ENCODE data around the gene CLEC19A. TPM values are rescaled to one million over a fixed set of nuclear protein-coding genes. Genes with fewer than 3 reads are reported as not detected.
A peak's percentile ranks its signal among the peaks of the same experiment; 100 is the strongest.

The CLEC19A gene
- polyA plus RNA-seq (ENCODE audit: insufficient read length in 4 of 4): under 1 TPM in 2 of 4 donors, not detected in 2; 0.16 to 0.24 TPM

- DNase-seq (ENCODE audit: low read depth in 4 of 4, low spot score in 2 of 4): no peak
Measured at GRCh38 chr16:19285431-19285830, at the start of gene CLEC19A. Gene CLEC19A (plus strand): TSS chr16:19285731. CDS start chr16:19285852, 121 bp downstream.

DNA sequence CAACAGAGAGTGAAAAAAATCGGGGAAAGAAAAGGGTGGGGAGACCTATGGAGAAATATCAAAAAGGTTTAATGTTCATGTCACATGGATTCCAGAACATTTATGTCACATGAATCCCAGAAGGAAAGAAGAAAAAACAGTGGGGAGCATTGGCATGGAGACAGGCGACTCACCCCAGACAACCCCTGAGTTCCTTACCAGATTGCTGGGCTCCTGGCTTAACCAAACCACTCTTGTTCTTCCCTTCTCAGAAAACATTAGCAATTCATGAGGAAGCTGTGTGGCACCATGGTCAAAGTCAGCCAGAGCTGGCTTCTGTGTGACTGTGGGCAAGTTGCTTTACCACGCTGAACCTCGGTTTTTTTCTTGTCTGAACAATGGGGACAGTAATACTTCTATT is 49.6 kb upstream of the CLEC19A start:
- DNase-seq (ENCODE audit: low read depth in 4 of 4, low spot score in 2 of 4): no peak

DNA sequence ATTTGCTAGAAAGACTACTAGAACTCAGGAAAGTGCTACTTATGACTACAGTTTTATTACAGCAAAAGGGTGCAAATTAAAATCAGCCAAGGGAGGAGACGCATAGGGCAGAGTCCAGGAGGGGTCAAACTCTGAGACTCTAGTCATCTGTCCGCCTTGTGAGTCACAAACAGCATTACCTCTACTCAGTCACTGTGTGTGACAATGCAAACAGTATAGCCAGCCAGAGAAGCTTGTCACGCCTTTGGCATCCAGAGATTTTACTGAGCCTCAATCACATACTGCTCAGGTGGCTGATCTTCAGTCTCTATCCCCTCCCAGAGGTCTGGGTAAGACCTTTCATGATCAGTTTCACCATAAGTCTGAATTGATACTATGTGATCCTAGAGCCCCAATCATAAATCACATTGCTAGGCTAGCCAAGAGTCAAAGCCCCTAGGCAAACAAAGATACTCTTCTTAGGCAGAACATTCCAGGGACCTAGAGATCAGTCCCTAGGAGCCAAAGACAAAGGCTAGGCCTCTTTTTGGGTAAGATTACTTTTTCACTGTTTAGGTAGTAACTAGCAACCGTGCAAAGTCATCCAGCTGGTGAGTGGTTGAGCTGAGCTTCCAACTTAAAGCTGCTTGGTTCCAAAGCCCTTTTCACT is 48.8 kb upstream of the CLEC19A start:
- DNase-seq (ENCODE audit: low read depth in 4 of 4, low spot score in 2 of 4): no peak

- DNase-seq (ENCODE audit: low read depth in 4 of 4, low spot score in 2 of 4): no peak
Measured at GRCh38 chr16:19238406-19238805, 47.1 kb upstream of the CLEC19A start.

DNA sequence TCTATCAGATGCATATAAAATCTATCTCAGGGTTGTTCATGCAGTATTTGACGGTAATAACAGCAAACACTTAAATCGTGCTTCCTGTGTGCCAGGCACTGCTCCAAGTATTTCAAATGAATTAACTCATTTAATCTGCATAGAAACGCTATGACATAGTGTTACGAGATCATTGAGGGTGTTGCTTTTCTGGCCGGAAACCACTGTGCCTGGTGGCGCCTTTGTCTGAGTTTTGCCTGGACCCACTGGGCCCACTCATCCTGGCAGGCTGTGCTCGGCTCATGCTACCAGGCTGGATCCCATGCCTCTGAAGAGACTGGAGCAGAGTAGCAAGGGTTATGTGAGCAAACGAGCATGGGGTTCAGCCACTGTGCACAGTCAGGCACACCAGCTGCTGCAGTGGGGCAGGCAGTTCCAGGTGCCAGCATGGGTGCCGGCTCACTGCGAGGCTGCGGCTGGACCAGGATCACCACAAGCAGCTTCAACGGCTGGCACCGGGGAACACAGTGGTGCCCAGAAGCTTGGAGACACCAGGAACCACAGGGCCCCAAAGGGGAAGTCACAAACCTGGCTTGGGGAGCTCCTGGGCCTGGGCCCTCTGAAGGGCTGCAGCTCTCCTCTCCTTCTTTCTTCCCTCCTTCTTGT is 45.9 kb upstream of the CLEC19A start:
- no peak for DNase-seq (ENCODE audit: low read depth in 4 of 4, low spot score in 2 of 4)

DNA sequence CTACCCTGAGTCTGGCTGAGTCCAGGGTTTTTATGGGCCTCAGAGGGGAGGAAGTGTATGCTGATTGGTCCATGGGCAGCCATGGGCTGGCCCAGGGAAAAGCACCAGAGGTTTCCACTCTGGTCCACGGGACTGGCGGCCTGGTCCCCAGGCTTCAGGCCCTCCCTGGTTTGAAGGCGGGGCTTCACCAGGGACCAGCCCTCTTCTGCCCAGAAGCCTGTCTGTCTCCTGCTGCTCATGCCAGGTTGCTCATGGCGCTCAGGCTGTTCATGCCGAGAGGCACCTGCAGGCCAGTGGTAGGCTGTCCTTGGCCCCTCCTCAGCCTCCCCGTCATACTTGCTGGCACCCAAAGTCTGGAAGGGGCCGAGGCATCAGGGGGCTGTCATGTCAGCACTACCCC is 45.0 kb upstream of the CLEC19A start:
- DNase-seq (ENCODE audit: low read depth in 4 of 4, low spot score in 2 of 4): no peak

- no peak for DNase-seq (ENCODE audit: low read depth in 4 of 4, low spot score in 2 of 4)
Measured at GRCh38 chr16:19241512-19241911, 44.0 kb upstream of the CLEC19A start.

DNA sequence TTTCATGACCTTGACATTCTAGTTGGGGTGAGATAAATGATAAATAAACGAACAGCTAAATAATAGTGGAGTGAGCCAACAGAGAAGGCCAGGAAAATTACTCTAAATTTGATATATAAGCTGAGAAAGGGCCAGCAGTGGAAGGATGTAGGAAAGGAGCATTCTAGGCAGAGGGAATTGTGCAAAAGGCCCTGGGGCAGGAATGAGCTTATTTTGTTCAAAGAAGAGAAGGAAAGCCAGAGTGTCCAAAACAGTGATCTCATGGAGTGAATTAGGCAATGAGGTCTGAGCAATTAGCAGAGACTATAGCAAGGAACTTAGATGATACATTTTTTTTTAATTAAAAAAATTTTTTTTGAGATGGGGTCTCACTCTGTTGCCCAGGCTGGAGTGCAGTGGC is 43.3 kb upstream of the CLEC19A start:
- DNase-seq (ENCODE audit: low read depth in 4 of 4, low spot score in 2 of 4): no peak

- no peak for DNase-seq (ENCODE audit: low read depth in 4 of 4, low spot score in 2 of 4)
Measured at GRCh38 chr16:19242987-19243575, 42.5 kb upstream of the CLEC19A start.

DNA sequence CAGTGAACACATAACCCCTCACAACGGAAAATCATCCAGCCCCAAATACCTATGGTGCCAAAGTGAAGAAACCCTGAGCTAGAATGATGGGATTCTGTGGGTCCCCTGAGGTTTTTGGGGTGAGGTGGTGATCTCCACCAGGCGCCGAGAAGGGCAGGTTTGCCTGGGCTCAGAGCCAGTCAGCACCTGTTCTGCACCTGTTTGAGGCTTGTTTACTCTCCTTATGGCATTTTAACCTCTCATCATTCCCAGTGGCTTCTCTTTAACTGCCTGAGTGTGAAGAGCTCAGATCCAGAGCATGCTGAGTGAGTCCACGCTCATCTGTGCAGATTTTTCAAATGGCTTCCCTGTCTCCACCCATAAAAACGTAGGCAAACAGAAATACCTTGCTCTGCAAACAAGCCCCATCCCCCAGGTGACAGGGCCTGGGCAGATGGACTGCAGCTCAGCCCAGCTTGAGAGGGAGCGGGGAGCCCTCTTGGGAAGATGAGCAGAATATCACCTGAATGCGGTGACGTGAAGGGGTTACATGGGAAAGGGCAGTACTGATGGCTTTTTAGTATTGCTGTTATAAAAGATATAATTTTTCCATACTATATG is 40.1 kb upstream of the CLEC19A start:
- DNase-seq (ENCODE audit: low read depth in 4 of 4, low spot score in 2 of 4): no peak

GRCh38 chr16:19252904-19253303 is 32.6 kb upstream of the CLEC19A start:
- DNase-seq (ENCODE audit: low read depth in 4 of 4, low spot score in 2 of 4): no peak

GRCh38 chr16:19254611-19255010 is 30.9 kb upstream of the CLEC19A start:
- no peak for DNase-seq (ENCODE audit: low read depth in 4 of 4, low spot score in 2 of 4)

- no peak for DNase-seq (ENCODE audit: low read depth in 4 of 4, low spot score in 2 of 4)
Measured at GRCh38 chr16:19264123-19264673, 21.3 kb upstream of the CLEC19A start.

GRCh38 chr16:19265380-19265930 is 20.1 kb upstream of the CLEC19A start:
- no peak for DNase-seq (ENCODE audit: low read depth in 4 of 4, low spot score in 2 of 4)

GRCh38 chr16:19266774-19267173 is 18.8 kb upstream of the CLEC19A start:
- no peak for DNase-seq (ENCODE audit: low read depth in 4 of 4, low spot score in 2 of 4)

DNA sequence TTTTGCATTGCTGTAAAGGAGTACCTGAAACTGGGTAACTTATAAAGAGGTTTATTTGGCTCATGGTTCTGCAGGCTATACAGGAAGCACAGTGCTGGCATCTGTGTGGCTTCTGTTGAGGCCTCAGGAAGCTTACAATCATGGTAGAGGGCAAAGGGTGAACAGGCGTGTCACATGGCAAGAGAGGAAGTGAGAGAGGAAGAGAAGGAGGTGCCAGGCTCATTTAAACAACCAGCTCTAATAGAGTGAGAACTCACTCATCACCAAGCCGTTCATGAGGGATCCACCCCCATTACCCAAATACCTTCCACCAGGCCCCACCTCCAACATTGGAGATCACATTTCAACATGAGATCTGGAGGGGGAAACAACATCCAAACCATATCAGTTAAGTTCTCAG is 16.4 kb upstream of the CLEC19A start:
- DNase-seq (ENCODE audit: low read depth in 4 of 4, low spot score in 2 of 4): no peak

GRCh38 chr16:19274165-19274797 is 11.2 kb upstream of the CLEC19A start:
- DNase-seq (ENCODE audit: low read depth in 4 of 4, low spot score in 2 of 4): no peak

DNA sequence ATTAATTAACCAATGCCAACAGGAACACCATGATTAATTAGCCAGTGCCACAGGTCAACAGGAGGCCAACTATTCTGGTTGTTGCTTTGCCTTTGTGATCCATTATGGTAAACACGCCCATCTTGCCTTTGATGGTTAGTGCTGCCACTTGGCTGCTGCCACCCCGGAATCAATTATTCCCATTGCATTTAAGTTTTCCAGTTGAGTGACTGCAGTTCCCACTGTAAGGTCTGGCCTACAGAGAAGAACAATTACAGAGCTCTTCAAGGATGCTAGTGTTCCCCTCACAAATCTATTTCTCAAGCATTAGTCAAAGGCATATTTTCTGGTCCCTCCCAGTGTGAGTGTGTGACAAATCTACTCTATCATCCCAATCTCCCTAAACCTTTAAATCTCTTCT is 7.1 kb upstream of the CLEC19A start:
- no peak for DNase-seq (ENCODE audit: low read depth in 4 of 4, low spot score in 2 of 4)

- DNase-seq (ENCODE audit: low read depth in 4 of 4, low spot score in 2 of 4): peak in 1 of 4 donors; percentile 20
Measured at GRCh38 chr16:19281246-19281645, 4.3 kb upstream of the CLEC19A start.

GRCh38 chr16:19282101-19282500 is 3.4 kb upstream of the CLEC19A start:
- no peak for DNase-seq (ENCODE audit: low read depth in 4 of 4, low spot score in 2 of 4)

DNA sequence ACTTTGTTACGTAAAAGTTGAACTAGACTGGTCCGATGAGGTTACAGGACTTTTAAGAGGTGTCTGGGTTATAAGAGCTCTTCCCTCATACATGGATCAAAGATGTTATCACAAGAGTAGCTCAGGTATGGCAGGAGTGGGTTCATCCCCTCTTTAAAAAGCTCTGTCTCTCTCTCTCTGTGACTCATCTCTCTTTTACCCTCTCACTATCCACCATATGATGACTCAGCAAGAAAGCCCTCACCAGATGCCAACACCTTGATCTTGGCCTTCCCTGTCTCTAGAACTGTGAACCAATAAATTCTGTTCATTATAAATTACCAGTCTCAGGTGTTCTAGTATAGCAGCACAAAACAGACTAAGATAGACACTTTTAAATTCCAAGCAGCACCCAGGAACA is 1.9 kb upstream of the CLEC19A start:
- no peak for DNase-seq (ENCODE audit: low read depth in 4 of 4, low spot score in 2 of 4)
